Measurements from ENCODE around the gene ZBTB40. TPM values are rescaled to one million over a fixed set of nuclear protein-coding genes. Genes with fewer than 3 reads are reported as not detected.

Gene ZBTB40
- total RNA-seq, 4 donors from 2014 or later, result 12.0 to 17.3 (median 12.5) TPM

DNA sequence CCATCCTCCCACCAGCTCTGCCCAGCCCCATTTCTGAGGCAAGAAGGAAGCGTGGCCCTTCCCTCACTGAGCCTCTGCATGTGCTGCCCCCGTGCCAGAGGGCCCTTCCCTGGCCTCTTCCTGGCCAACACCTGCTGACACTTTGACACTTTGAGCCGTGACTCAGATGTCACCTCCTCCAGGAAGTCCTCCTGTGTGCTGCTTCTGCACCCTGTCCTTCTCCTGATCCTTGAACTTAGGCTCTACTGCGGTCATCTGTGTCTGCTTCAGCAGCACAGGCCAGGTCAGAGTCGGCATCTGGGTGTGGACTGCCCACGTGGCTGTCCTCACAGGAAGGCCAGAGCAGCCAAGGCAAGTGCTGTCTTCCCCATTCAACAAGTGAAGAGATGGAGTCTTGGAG is 92.0 kb downstream of the ZBTB40 start:
- no peaks in the 10 kb centered on the region for H3K36me3 ChIP-seq
- no peak overlapping the region for H3K4me3 ChIP-seq
- H3K27ac ChIP-seq, result no peak overlapping the region
- in situ Hi-C loops (cut with MboI; ENCODE audit: low sequenced_read_pairs in 4 of 4) (no loop called here), intact Hi-C loops (cut with DNase I; ENCODE audit: low total_unique reads) (no loop called here)
- peaks cover 6 to 12% (median 6%) of the 10 kb centered on the region in 3 donors for H3K27me3 ChIP-seq
- no peak for TF ChIP-seq POLR2A (IDR thresholded peaks at IDR 0.05)
- TF ChIP-seq, protein P1, sequence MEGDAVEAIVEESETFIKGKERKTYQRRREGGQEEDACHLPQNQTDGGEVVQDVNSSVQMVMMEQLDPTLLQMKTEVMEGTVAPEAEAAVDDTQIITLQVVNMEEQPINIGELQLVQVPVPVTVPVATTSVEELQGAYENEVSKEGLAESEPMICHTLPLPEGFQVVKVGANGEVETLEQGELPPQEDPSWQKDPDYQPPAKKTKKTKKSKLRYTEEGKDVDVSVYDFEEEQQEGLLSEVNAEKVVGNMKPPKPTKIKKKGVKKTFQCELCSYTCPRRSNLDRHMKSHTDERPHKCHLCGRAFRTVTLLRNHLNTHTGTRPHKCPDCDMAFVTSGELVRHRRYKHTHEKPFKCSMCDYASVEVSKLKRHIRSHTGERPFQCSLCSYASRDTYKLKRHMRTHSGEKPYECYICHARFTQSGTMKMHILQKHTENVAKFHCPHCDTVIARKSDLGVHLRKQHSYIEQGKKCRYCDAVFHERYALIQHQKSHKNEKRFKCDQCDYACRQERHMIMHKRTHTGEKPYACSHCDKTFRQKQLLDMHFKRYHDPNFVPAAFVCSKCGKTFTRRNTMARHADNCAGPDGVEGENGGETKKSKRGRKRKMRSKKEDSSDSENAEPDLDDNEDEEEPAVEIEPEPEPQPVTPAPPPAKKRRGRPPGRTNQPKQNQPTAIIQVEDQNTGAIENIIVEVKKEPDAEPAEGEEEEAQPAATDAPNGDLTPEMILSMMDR (IDR thresholded peaks at IDR 0.05 in 4 of 5, conservative IDR thresholded peaks at IDR 0.05 in 1 of 5), result no peak
- DNase-seq (no peak), ATAC-seq (no peak)
- no peaks in the 10 kb centered on the region for H3K4me1 ChIP-seq
- H3K9me3 ChIP-seq, result no peaks in the 10 kb centered on the region

DNA sequence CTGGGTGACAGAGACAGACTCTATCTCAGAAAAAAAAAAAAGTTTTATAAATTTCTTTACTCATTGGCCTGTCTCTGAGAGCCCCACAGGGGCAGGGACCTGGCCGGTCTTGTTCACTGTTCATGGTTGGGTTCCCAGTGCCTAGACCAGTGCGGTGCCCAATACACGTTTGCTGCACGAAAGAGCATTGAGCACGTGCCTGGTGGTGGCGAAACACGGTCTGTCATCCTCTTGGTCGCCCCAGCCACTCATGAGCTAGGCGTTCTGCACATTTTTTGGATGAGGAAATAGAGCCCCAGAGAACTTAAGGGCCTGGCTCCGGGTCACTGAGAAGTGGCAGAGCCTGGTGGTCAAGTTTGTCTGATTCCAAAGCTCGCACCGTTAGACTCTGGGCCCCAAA is 93.0 kb downstream of the ZBTB40 start:
- TF ChIP-seq, protein P1 (IDR thresholded peaks at IDR 0.05 in 4 of 5, conservative IDR thresholded peaks at IDR 0.05 in 1 of 5), result no peak
- no peak for TF ChIP-seq POLR2A (IDR thresholded peaks at IDR 0.05)
- H3K27ac ChIP-seq, result no peak overlapping the region
- no peaks in the 10 kb centered on the region for H3K36me3 ChIP-seq
- ATAC-seq (no peak), DNase-seq (no peak)
- intact Hi-C loops (cut with DNase I; ENCODE audit: low total_unique reads), result no loop called here
- no peaks in the 10 kb centered on the region for H3K4me1 ChIP-seq
- H3K9me3 ChIP-seq, result no peaks in the 10 kb centered on the region
- in situ Hi-C loops (cut with MboI; ENCODE audit: low sequenced_read_pairs in 4 of 4), result no loop called here
- no peak overlapping the region for H3K4me3 ChIP-seq
- peaks cover 6 to 15% (median 15%) of the 10 kb centered on the region in 3 donors for H3K27me3 ChIP-seq

DNA sequence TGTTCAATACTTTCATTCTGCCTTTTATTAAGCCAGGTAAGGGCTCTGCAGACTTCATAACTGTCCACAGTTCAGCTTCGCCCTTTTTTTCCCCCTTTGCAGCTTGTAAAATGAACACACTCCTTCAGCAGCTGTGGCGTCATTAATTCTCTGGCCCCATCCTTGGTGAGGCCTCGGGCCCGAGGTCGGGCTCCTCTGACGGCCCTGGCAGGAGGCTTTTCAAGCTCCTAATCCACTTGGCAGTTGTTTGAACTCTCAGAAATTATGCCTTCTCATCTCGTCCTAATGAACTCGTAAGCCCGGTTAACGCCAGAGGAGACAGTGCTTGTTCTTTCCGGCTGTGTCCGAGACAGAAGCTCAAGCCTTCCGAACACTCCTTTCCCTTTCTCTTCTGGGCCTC is 93.5 kb downstream of the ZBTB40 start:
- in situ Hi-C loops (cut with MboI; ENCODE audit: low sequenced_read_pairs in 4 of 4), result no loop called here
- no peak overlapping the region for H3K4me3 ChIP-seq
- H3K27me3 ChIP-seq, result peaks cover 6 to 15% (median 15%) of the 10 kb centered on the region in 3 donors
- no peaks in the 10 kb centered on the region for H3K36me3 ChIP-seq
- no peaks in the 10 kb centered on the region for H3K9me3 ChIP-seq
- no peak for DNase-seq
- no peak overlapping the region for H3K27ac ChIP-seq
- intact Hi-C loops (cut with DNase I; ENCODE audit: low total_unique reads), result no loop called here
- ATAC-seq, result no peak
- no peaks in the 10 kb centered on the region for H3K4me1 ChIP-seq
- TF ChIP-seq, protein P1 (IDR thresholded peaks at IDR 0.05 in 4 of 5, conservative IDR thresholded peaks at IDR 0.05 in 1 of 5), result no peak
- no peak for TF ChIP-seq POLR2A (IDR thresholded peaks at IDR 0.05)

DNA sequence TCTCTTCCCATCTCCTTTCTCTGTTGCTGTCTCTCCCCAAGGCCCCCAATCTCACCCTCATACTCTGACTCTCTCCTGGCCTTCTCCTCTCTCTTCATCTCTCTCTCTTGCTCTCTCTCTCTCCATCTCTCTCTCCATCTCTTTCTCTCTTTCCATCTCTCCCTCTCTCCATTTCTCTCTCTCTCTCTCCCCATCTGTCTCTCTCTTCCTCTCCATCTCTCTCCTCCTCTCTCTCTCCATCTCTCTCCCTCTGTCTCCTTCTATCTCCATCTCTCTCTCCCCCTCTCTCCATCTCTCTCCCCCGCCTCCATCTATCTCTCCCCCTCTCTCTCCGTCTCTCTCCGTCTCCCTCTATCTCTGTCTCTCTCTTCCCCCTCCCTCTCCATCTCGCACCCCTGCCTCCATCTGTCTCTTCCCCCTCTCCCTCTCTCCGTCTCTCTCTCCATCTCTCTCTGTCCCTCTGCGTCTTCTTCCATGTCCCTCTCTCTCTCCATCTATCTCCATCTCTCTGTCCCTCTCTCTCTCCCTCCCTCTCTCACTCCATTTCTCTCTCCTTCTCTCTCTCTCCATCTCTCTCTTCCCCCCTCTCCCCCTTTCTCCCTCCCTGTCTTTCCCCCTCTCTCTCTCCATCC is 95.7 kb downstream of the ZBTB40 start:
- in situ Hi-C loops (cut with MboI; ENCODE audit: low sequenced_read_pairs in 4 of 4) (no loop called here), intact Hi-C loops (cut with DNase I; ENCODE audit: low total_unique reads) (no loop called here)
- Histone ChIP-seq H3K4me3 (no peak overlapping the region), H3K27me3 (peaks cover 6 to 19% (median 18%) of the 10 kb centered on the region in 3 donors), H3K27ac (no peak overlapping the region), H3K9me3 (no peaks in the 10 kb centered on the region), H3K4me1 (no peaks in the 10 kb centered on the region), H3K36me3 (no peaks in the 10 kb centered on the region)
- no peak for DNase-seq
- no peak for TF ChIP-seq POLR2A (IDR thresholded peaks at IDR 0.05)
- TF ChIP-seq, protein P1 (IDR thresholded peaks at IDR 0.05 in 4 of 5, conservative IDR thresholded peaks at IDR 0.05 in 1 of 5), result no peak
- no peak for ATAC-seq

Measured in gastrocnemius medialis (tissue), 4 donors.